Loucy (cell line): ENCODE measurements around the gene MOGAT2.

ENCODE experiments used
- EZH2phosphoT487 ChIP-seq: fragments of 200-600 bp; IDR thresholded peaks from 2 replicates; pipeline ENCODE4 v1.6.1; 2018; ENCODE audit warnings: antibody characterized with exemption, mild to moderate bottlenecking, moderate library complexity, borderline replicate concordance
- TF ChIP-seq, protein P1 (sequence below): fragments of 200-600 bp; sonication (generic); conservative IDR thresholded peaks from 2 replicates; pipeline ENCODE4 v1.5.1; 2014; ENCODE audit warnings: mild to moderate bottlenecking, antibody characterized with exemption, low read length

DNA sequence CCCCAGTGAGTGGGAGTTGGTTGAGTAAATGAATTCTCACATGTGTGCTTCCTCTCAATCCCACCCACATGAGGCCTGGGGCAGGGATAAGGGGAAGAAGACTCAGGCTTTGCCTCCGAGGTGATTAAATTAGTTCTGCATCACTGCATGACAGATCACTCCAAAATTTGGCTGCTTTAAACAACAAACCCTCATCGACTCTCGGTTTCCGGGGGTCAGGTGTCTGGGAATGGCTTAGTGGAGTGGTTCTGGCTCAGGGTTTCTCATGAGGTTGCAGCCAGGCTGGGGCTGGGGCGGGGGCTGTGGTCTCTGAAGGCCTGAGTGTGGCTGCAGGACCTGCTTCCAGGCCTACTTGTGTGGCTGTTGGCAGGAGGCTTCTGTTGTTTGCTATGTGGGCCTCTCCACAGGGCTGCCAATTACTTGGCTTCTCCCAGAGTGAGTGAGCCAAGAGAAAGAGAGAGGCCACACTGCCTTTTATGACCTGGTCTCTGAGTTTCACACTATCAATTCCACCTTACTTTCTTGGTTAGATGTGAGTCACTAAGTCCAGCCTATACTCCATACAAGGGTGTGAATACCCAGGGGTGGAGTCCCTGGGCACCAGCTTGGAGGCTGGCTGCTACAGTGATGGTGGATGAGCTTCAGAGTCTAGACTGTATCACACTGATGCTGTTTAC lies 15.9 kb downstream of the MOGAT2 start:
- TF ChIP-seq, protein P1, sequence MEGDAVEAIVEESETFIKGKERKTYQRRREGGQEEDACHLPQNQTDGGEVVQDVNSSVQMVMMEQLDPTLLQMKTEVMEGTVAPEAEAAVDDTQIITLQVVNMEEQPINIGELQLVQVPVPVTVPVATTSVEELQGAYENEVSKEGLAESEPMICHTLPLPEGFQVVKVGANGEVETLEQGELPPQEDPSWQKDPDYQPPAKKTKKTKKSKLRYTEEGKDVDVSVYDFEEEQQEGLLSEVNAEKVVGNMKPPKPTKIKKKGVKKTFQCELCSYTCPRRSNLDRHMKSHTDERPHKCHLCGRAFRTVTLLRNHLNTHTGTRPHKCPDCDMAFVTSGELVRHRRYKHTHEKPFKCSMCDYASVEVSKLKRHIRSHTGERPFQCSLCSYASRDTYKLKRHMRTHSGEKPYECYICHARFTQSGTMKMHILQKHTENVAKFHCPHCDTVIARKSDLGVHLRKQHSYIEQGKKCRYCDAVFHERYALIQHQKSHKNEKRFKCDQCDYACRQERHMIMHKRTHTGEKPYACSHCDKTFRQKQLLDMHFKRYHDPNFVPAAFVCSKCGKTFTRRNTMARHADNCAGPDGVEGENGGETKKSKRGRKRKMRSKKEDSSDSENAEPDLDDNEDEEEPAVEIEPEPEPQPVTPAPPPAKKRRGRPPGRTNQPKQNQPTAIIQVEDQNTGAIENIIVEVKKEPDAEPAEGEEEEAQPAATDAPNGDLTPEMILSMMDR: no peak
- TF ChIP-seq EZH2phosphoT487: no peak
